ENCODE measurements around the gene SRP72.
"Not testable (repeated sequence)": the region's sequence is repeated elsewhere in the genome, so short reads cannot be mapped to it uniquely, and the experiment has no call there.

Gene SRP72

DNA sequence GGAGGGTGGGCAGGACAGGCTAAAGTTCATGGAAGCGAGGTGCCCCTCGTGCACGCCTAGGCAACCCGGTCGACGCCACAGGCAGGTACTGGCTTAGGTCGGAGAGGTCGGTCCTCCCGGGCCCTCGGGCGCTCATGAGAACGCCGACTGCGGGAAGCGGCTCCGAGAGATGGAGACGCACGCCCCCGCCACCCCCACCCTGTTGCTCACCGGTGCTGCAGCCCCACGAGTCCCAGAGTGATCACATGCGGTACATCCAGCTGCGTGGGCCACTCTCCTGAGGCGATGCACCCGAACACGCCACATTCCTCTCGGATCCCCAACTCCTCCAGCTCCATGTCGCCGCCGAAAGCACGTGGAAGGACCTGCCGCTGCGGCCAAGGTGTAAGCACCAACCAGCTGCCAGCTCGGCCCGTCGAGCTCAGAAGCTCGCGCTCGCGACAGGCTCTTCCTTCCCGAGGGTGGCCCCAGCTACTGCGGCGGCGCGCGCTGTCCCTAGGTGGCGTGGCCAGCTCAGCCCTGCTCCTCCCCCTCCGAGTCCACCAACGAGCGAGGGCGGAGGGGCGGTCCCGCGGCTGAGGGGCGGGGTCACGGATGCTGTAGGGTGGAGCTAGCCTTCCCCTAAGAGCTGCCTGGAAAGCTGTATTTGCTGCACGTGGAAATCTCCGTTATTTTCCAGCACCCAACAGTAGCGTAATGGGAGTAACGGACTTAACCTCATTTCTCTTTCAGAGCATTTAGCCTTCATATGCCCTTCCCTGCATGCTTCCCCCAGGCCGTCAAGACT is 32.1 kb upstream of the SRP72 start, which contains the start of gene PPAT:
Gene PPAT, minus strand, starts transcription at position 476 of the 787 bp plus-strand sequence. Its CDS starts 138 bp downstream, at position 338.
- 0% methylated on average over 51 to 57 of the region's 61 CpGs for WGBS, 2 experiments (ENCODE audit: insufficient coverage in 2 of 2)
- H3K4me3 ChIP-seq (ENCODE audit: extremely low read depth, insufficient read depth, low read length, poor library complexity, severe bottlenecking) = peak within 1 kb of the TSS; percentile 67
- peaks cover 5% of the 10 kb centered on the region for H3K36me3 ChIP-seq (ENCODE audit: control insufficient read depth, insufficient read depth, low read length)
- peak within 1 kb of the TSS; percentile 95 for H3K27ac ChIP-seq (ENCODE audit: low read depth, low read length, severe bottlenecking)
- no peaks in the 10 kb centered on the region for H3K9me3 ChIP-seq (ENCODE audit: control insufficient read depth, low read length)
- peaks cover 4% of the 10 kb centered on the region for H3K4me1 ChIP-seq (ENCODE audit: control insufficient read depth, insufficient read depth, low read length, poor library complexity, severe bottlenecking)

DNA sequence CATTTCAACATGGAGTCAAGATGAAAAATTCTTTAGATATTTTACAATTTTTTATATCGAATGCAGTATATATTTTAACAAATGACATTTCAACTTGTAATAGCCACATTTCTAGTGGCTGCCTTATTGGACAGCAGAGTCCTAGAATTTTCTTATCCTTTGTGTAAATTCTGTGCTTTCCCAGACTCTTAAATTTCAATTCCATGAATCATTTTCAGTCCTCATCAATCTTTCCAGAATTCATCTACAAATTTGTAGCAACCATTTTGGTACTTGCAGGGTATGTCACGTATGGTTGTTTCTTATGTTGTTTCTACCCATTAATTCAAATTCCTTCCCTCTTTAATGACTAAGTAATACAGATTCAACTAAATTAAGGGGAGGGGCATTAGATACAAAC is 28.7 kb upstream of the SRP72 start:
- H3K9me3 ChIP-seq (ENCODE audit: control insufficient read depth, low read length) = no peaks in the 10 kb centered on the region
- peaks cover 32% of the 10 kb centered on the region for H3K36me3 ChIP-seq (ENCODE audit: control insufficient read depth, insufficient read depth, low read length)
- H3K4me1 ChIP-seq (ENCODE audit: control insufficient read depth, insufficient read depth, low read length, poor library complexity, severe bottlenecking) = peaks cover 4% of the 10 kb centered on the region
- no peak overlapping the region for H3K4me3 ChIP-seq (ENCODE audit: extremely low read depth, insufficient read depth, low read length, poor library complexity, severe bottlenecking)
- no peak overlapping the region for H3K27ac ChIP-seq (ENCODE audit: low read depth, low read length, severe bottlenecking)
- no CpG with 5 or more reads among the region's 2 CpGs for WGBS, 2 experiments (ENCODE audit: insufficient coverage in 2 of 2)

DNA sequence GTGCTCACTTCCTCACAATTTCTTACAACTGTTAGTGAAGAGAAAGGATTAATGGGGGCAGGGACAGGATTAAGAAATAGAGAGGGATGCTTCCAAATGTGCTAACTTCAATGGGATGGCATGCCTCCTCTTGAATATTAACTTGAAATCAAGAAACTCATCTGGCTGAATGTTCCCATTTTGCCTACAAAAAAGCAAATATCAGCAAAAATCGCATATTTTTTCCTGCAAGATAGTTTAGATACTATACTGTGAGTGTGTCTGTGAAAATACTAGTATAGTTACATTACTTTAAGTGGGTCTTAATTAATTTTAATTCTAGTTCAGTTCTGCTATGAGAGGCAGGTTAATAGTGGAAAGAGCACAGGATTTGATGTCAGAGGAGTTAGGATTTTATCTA is 26.4 kb upstream of the SRP72 start:
- Histone ChIP-seq H3K4me1 (ENCODE audit: control insufficient read depth, insufficient read depth, low read length, poor library complexity, severe bottlenecking) (peaks cover 4% of the 10 kb centered on the region), H3K27ac (ENCODE audit: low read depth, low read length, severe bottlenecking) (no peak overlapping the region), H3K4me3 (ENCODE audit: extremely low read depth, insufficient read depth, low read length, poor library complexity, severe bottlenecking) (no peak overlapping the region), H3K9me3 (ENCODE audit: control insufficient read depth, low read length) (no peaks in the 10 kb centered on the region), H3K36me3 (ENCODE audit: control insufficient read depth, insufficient read depth, low read length) (peaks cover 52% of the 10 kb centered on the region)
- WGBS, 2 experiments (ENCODE audit: insufficient coverage in 2 of 2) = no CpG with 5 or more reads among the region's 1 CpG

- WGBS, 2 experiments (ENCODE audit: insufficient coverage in 2 of 2) = no CpG with 5 or more reads among the region's 2 CpGs
- peaks cover 78% of the 10 kb centered on the region for H3K36me3 ChIP-seq (ENCODE audit: control insufficient read depth, insufficient read depth, low read length)
- H3K9me3 ChIP-seq (ENCODE audit: control insufficient read depth, low read length) = no peaks in the 10 kb centered on the region
- peaks cover under 1% of the 10 kb centered on the region for H3K4me1 ChIP-seq (ENCODE audit: control insufficient read depth, insufficient read depth, low read length, poor library complexity, severe bottlenecking)
- H3K27ac ChIP-seq (ENCODE audit: low read depth, low read length, severe bottlenecking) = no peak overlapping the region
- H3K4me3 ChIP-seq (ENCODE audit: extremely low read depth, insufficient read depth, low read length, poor library complexity, severe bottlenecking) = no peak overlapping the region
Observed at GRCh38 chr4:56444719-56445118, 22.7 kb upstream of the SRP72 start.

- no CpG with 5 or more reads among the region's 1 CpG for WGBS, 2 experiments (ENCODE audit: insufficient coverage in 2 of 2)
- Histone ChIP-seq H3K4me1 (ENCODE audit: control insufficient read depth, insufficient read depth, low read length, poor library complexity, severe bottlenecking) (no peaks in the 10 kb centered on the region), H3K9me3 (ENCODE audit: control insufficient read depth, low read length) (no peaks in the 10 kb centered on the region), H3K36me3 (ENCODE audit: control insufficient read depth, insufficient read depth, low read length) (peaks cover 86% of the 10 kb centered on the region), H3K27ac (ENCODE audit: low read depth, low read length, severe bottlenecking) (no peak overlapping the region), H3K4me3 (ENCODE audit: extremely low read depth, insufficient read depth, low read length, poor library complexity, severe bottlenecking) (no peak overlapping the region)
Observed at GRCh38 chr4:56445699-56446098, 21.7 kb upstream of the SRP72 start.

GRCh38 chr4:56448301-56448700 is 19.1 kb upstream of the SRP72 start:
- peaks cover 88% of the 10 kb centered on the region for H3K36me3 ChIP-seq (ENCODE audit: control insufficient read depth, insufficient read depth, low read length)
- no peak overlapping the region for H3K27ac ChIP-seq (ENCODE audit: low read depth, low read length, severe bottlenecking)
- H3K9me3 ChIP-seq (ENCODE audit: control insufficient read depth, low read length) = no peaks in the 10 kb centered on the region
- H3K4me3 ChIP-seq (ENCODE audit: extremely low read depth, insufficient read depth, low read length, poor library complexity, severe bottlenecking) = no peak overlapping the region
- no peaks in the 10 kb centered on the region for H3K4me1 ChIP-seq (ENCODE audit: control insufficient read depth, insufficient read depth, low read length, poor library complexity, severe bottlenecking)

DNA sequence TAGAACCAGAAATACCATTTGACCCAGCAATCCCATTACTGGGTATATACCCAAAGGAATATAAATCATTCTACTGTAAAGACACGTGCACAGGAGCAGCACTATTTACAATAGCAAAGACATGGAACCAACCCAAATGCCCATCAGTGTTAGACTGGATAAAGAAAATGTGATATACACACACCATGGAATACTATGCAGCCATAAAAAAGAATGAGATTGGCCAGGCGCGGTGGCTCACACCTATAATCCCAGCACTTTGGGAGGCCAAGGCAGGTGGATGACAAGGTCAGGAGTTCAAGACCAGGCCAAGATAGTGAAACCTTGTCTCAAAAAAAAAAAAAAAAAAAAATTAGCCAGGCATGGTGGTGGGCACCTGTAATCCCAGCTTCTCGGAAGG is 17.9 kb upstream of the SRP72 start:
- H3K36me3 ChIP-seq (ENCODE audit: control insufficient read depth, insufficient read depth, low read length) = peaks cover 88% of the 10 kb centered on the region
- not testable (repeated sequence) for H3K9me3 ChIP-seq (ENCODE audit: control insufficient read depth, low read length); H3K4me1 ChIP-seq (ENCODE audit: control insufficient read depth, insufficient read depth, low read length, poor library complexity, severe bottlenecking); H3K4me3 ChIP-seq (ENCODE audit: extremely low read depth, insufficient read depth, low read length, poor library complexity, severe bottlenecking); H3K27ac ChIP-seq (ENCODE audit: low read depth, low read length, severe bottlenecking)
- 89 to 100% methylated on average over 1 to 2 of the region's 4 CpGs for WGBS, 2 experiments (ENCODE audit: insufficient coverage in 2 of 2)

DNA sequence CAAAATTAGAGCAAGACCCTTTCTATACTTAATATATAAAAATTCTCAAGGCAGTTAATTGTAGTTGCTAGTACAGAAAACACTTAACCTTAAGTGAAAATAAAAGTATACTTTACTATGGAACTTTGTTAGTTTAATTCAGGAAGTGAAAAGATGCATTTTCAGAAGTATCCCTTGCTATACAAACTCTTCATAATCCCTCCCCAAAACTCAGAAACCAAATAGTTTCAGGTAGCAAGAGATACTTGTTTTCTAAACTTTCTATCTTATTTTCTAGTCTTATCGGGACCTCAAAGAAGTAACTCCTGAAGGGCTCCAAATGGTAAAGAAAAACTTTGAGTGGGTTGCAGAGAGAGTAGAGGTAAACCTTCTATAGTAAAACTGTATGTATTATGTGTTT is 17.1 kb upstream of the SRP72 start:
- Histone ChIP-seq H3K27ac (ENCODE audit: low read depth, low read length, severe bottlenecking) (no peak overlapping the region), H3K9me3 (ENCODE audit: control insufficient read depth, low read length) (no peaks in the 10 kb centered on the region), H3K36me3 (ENCODE audit: control insufficient read depth, insufficient read depth, low read length) (peaks cover 89% of the 10 kb centered on the region), H3K4me1 (ENCODE audit: control insufficient read depth, insufficient read depth, low read length, poor library complexity, severe bottlenecking) (no peaks in the 10 kb centered on the region), H3K4me3 (ENCODE audit: extremely low read depth, insufficient read depth, low read length, poor library complexity, severe bottlenecking) (no peak overlapping the region)
- WGBS, 2 experiments (ENCODE audit: insufficient coverage in 2 of 2) = 100% methylated on average over 1 of the region's 1 CpG; no CpG with 5 or more reads in 1 of the 2 experiments

- WGBS, 2 experiments (ENCODE audit: insufficient coverage in 2 of 2) = 93 to 95% methylated on average over 2 to 3 of the region's 3 CpGs
- H3K9me3 ChIP-seq (ENCODE audit: control insufficient read depth, low read length) = no peaks in the 10 kb centered on the region
- H3K36me3 ChIP-seq (ENCODE audit: control insufficient read depth, insufficient read depth, low read length) = peaks cover 94% of the 10 kb centered on the region
- no peak overlapping the region for H3K27ac ChIP-seq (ENCODE audit: low read depth, low read length, severe bottlenecking)
- H3K4me3 ChIP-seq (ENCODE audit: extremely low read depth, insufficient read depth, low read length, poor library complexity, severe bottlenecking) = no peak overlapping the region
- peaks cover 6% of the 10 kb centered on the region for H3K4me1 ChIP-seq (ENCODE audit: control insufficient read depth, insufficient read depth, low read length, poor library complexity, severe bottlenecking)
Observed at GRCh38 chr4:56460085-56460484, 7.3 kb upstream of the SRP72 start.

DNA sequence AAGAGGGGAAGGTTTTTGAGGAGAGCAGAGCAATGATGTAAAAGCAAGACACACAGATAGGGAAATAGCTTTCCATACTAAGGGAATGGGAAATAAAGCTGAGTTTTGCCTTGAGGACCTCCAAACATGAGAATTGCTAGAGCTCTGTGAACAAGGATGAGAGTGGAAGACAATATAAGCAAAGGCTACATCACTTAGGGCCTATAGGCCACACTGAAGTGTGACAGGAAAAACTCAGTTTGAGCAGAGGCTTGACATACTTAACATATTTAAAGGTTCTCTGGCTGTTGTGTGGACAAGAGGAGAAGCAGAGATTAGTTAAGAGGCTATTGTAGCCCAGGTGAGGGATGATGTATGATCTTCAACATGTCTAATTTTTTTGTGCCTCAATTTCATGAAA is 5.3 kb upstream of the SRP72 start:
- H3K27ac ChIP-seq (ENCODE audit: low read depth, low read length, severe bottlenecking) = peak overlapping the region; percentile 10
- H3K36me3 ChIP-seq (ENCODE audit: control insufficient read depth, insufficient read depth, low read length) = peaks cover 73% of the 10 kb centered on the region
- no peak overlapping the region for H3K4me3 ChIP-seq (ENCODE audit: extremely low read depth, insufficient read depth, low read length, poor library complexity, severe bottlenecking)
- H3K4me1 ChIP-seq (ENCODE audit: control insufficient read depth, insufficient read depth, low read length, poor library complexity, severe bottlenecking) = peaks cover 12% of the 10 kb centered on the region
- no peaks in the 10 kb centered on the region for H3K9me3 ChIP-seq (ENCODE audit: control insufficient read depth, low read length)

GRCh38 chr4:56463711-56464110 is 3.7 kb upstream of the SRP72 start:
- Histone ChIP-seq H3K4me1 (ENCODE audit: control insufficient read depth, insufficient read depth, low read length, poor library complexity, severe bottlenecking) (peaks cover 13% of the 10 kb centered on the region), H3K27ac (ENCODE audit: low read depth, low read length, severe bottlenecking) (peak overlapping the region; percentile 5), H3K4me3 (ENCODE audit: extremely low read depth, insufficient read depth, low read length, poor library complexity, severe bottlenecking) (no peak overlapping the region), H3K36me3 (ENCODE audit: control insufficient read depth, insufficient read depth, low read length) (peaks cover 57% of the 10 kb centered on the region), H3K9me3 (ENCODE audit: control insufficient read depth, low read length) (no peaks in the 10 kb centered on the region)
- 87% methylated on average over 4 to 5 of the region's 5 CpGs for WGBS, 2 experiments (ENCODE audit: insufficient coverage in 2 of 2)
